GM23338 (cell line): Measurements from ENCODE around the gene MPDU1. TPM values are rescaled to one million over a fixed set of nuclear protein-coding genes. Genes with fewer than 3 reads are reported as not detected.
A peak's percentile ranks its signal among the peaks of the same experiment; 100 is the strongest.

Experiments
- ATAC-seq: fragments of 200-7000 bp; cut with Tn5 transposase; 3 replicates; pipeline ENCODE4 v1.9.1; 2020
- DNase-seq: peaks from one replicate; pipeline ENCODE4 v3.0.0-alpha.2; 2015; ENCODE audit warnings: low spot score
- H2AFZ ChIP-seq: fragments of 200-600 bp; sonication (generic); 2 replicates; pipeline ENCODE4 v1.8.0; 2016; ENCODE audit warnings: antibody characterized with exemption, mild to moderate bottlenecking, moderate library complexity
- H3F3A ChIP-seq: fragments of 200-600 bp; sonication (generic); replicated peaks from 2 replicates; pipeline ENCODE4 v1.8.0; 2017; ENCODE audit warnings: antibody characterized with exemption, mixed run types, low read depth
- H3K27ac ChIP-seq: fragments of 200-600 bp; sonication (generic); 2 replicates; pipeline ENCODE4 v1.6.1; 2016; ENCODE audit warnings: low read depth
- H3K27me3 ChIP-seq: fragments of 200-600 bp; sonication (generic); 2 replicates; pipeline ENCODE4 v1.8.0; 2016; ENCODE audit warnings: mild to moderate bottlenecking, mixed run types, moderate library complexity; ENCODE audit not compliant: insufficient read depth
- H3K36me3 ChIP-seq: fragments of 200-600 bp; sonication (generic); 2 replicates; pipeline ENCODE4 v1.8.0; 2016; ENCODE audit warnings: mild to moderate bottlenecking; ENCODE audit not compliant: insufficient read depth
- H3K4me1 ChIP-seq: fragments of 200-600 bp; sonication (generic); 2 replicates; pipeline ENCODE4 v1.8.0; 2016; ENCODE audit warnings: mild to moderate bottlenecking, moderate library complexity; ENCODE audit not compliant: insufficient read depth
- H3K4me2 ChIP-seq: fragments of 200-600 bp; sonication (generic); 2 replicates; pipeline ENCODE4 v1.7.1; 2017; ENCODE audit warnings: mixed run types
- H3K4me3 ChIP-seq: fragments of 200-600 bp; sonication (generic); 2 replicates; pipeline ENCODE4 v1.6.1; 2016; ENCODE audit warnings: mixed run types
- H3K79me2 ChIP-seq: fragments of 200-600 bp; sonication (generic); replicated peaks from 2 replicates; pipeline ENCODE4 v1.8.0; 2017; ENCODE audit warnings: mild to moderate bottlenecking; ENCODE audit not compliant: insufficient read depth
- H3K9me2 ChIP-seq: fragments of 200-600 bp; sonication (generic); 2 replicates; pipeline ENCODE4 v1.8.0; 2017; ENCODE audit not compliant: insufficient read depth
- H4K20me1 ChIP-seq: fragments of 200-600 bp; sonication (generic); replicated peaks from 2 replicates; pipeline ENCODE4 v1.8.0; 2017; ENCODE audit warnings: mild to moderate bottlenecking; ENCODE audit not compliant: insufficient read depth
- H3K27ac Mint-ChIP-seq: 2 replicates; pipeline ENCODE4 v1.8.0; 2020; ENCODE audit warnings: inconsistent platforms, mild to moderate bottlenecking, moderate library complexity, mixed read lengths
- H3K27me3 Mint-ChIP-seq: 3 replicates; pipeline ENCODE4 v1.8.0; 2022; ENCODE audit warnings: low read depth, mild to moderate bottlenecking, moderate library complexity, mixed read lengths, inconsistent platforms; ENCODE audit not compliant: insufficient read depth, poor library complexity
- H3K36me3 Mint-ChIP-seq: 3 replicates; pipeline ENCODE4 v1.8.0; 2021; ENCODE audit warnings: low read depth, mild to moderate bottlenecking, inconsistent platforms, moderate library complexity, mixed read lengths
- H3K4me1 Mint-ChIP-seq: 3 replicates; pipeline ENCODE4 v1.8.0; 2020; ENCODE audit warnings: mild to moderate bottlenecking, inconsistent platforms, mixed read lengths
- H3K4me3 Mint-ChIP-seq: 3 replicates; pipeline ENCODE4 v1.8.0; 2021; ENCODE audit warnings: moderate library complexity, mild to moderate bottlenecking, inconsistent platforms, mixed read lengths
- H3K9me3 Mint-ChIP-seq: 3 replicates; pipeline ENCODE4 v1.8.0; 2020; ENCODE audit warnings: moderate library complexity, mild to moderate bottlenecking, inconsistent platforms, mixed read lengths
- CREB1 ChIP-seq: fragments of 250-450 bp; sonication (Bioruptor Pico); IDR thresholded peaks from 2 replicates; pipeline ENCODE4 v1.5.0; 2020; ENCODE audit warnings: low read depth, mild to moderate bottlenecking, moderate library complexity
- EZH2 ChIP-seq: fragments of 200-600 bp; sonication (generic); IDR thresholded peaks from one replicate; pipeline ENCODE4 v1.8.0; 2017; ENCODE audit warnings: antibody characterized with exemption, mild to moderate bottlenecking, low read depth; ENCODE audit not compliant: unreplicated experiment
- EZH2phosphoT487 ChIP-seq: fragments of 200-600 bp; sonication (generic); IDR thresholded peaks from one replicate; pipeline ENCODE4 v1.8.1; 2018; ENCODE audit warnings: antibody characterized with exemption; ENCODE audit not compliant: unreplicated experiment
- JUNB ChIP-seq: IDR thresholded peaks from one replicate; pipeline ENCODE4 v1.6.1; 2016; ENCODE audit warnings: antibody characterized with exemption; ENCODE audit not compliant: unreplicated experiment
- POLR2AphosphoS5 ChIP-seq: IDR thresholded peaks from 2 replicates; pipeline ENCODE4 v1.6.1; 2016; ENCODE audit warnings: antibody characterized with exemption, low read depth
- STAT1 ChIP-seq: IDR thresholded peaks from one replicate; pipeline ENCODE4 v1.6.1; 2016; ENCODE audit warnings: antibody characterized with exemption; ENCODE audit not compliant: unreplicated experiment
- ZNF114 ChIP-seq: fragments of 250-450 bp; sonication (Bioruptor Pico); IDR thresholded peaks from 2 replicates; pipeline ENCODE4 v1.5.0; 2020; ENCODE audit warnings: mild to moderate bottlenecking, moderate library complexity
- ZNF331 ChIP-seq: fragments of 250-450 bp; sonication (Bioruptor Pico); IDR thresholded peaks from 2 replicates; pipeline ENCODE4 v1.5.0; 2020; ENCODE audit warnings: low read depth, mild to moderate bottlenecking, moderate library complexity
- polyA plus RNA-seq: library from polyadenylated mRNA; unstranded; fragments of >200 nt; fragmentation: Nextera tagmentation; extraction: Ambion mirVana; gene quantifications from 2 replicates; pipeline ENCODE4 v1.2.1, GENCODE V29; 2016
- total RNA-seq: library from RNA; depleted of rRNA; stranded (reverse); fragments of >200 nt; shearing (Covaris generic); gene quantifications from 2 replicates; pipeline ENCODE4 v1.2.3, GENCODE V29; 2014
- TF ChIP-seq, protein P1 (sequence below): fragments of 250-450 bp; sonication (Bioruptor Pico); IDR thresholded peaks from 2 replicates; pipeline ENCODE4 v1.5.0; 2020; ENCODE audit warnings: mild to moderate bottlenecking, moderate library complexity
- TF ChIP-seq, protein P2 (sequence below): IDR thresholded peaks from 2 replicates; pipeline ENCODE4 v1.6.1; 2016; ENCODE audit warnings: antibody characterized with exemption
- TF ChIP-seq, protein P3 (sequence below), 2 experiments: fragments of 200-600 bp in 1 of 2; sonication (generic) in 1 of 2; conservative IDR thresholded peaks; 2 replicates each; pipeline versions ENCODE4 v1.5.1 to v1.6.1; 2016 to 2017; ENCODE audit warnings: antibody characterized with exemption in 2 of 2, low read depth in 2 of 2, mild to moderate bottlenecking in 2 of 2, moderate library complexity in 1 of 2

Gene MPDU1
- total and polyA plus RNA-seq, 2 experiments from 2014 or later = 65.1 to 216 TPM

DNA sequence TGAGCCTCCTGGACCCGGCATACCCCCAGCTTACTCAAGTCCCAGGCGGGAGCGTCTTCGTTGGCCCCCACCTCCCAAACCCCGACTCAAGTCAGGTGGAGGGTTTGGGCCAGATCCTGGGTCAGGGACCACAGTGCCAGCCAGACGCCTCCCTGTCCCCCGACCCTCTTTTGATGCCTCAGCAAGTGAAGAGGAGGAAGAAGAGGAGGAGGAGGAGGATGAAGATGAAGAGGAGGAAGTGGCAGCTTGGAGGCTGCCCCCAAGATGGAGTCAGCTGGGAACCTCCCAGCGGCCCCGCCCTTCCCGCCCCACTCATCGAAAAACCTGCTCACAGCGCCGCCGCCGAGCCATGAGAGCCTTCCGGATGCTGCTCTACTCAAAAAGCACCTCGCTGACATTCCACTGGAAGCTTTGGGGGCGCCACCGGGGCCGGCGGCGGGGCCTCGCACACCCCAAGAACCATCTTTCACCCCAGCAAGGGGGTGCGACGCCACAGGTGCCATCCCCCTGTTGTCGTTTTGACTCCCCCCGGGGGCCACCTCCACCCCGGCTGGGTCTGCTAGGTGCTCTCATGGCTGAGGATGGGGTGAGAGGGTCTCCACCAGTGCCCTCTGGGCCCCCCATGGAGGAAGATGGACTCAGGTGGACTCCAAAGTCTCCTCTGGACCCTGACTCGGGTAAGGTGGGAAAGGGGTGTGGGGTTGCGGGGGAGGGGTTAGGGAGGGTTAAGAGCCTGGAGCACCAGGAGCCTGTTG, 20.4 kb upstream of the MPDU1 start:
- Mint-ChIP-seq H3K36me3 (peaks cover 49% of the 10 kb centered on the region), H3K9me3 (no peaks in the 10 kb centered on the region; the same call in 2 of the 3 replicates)

DNA sequence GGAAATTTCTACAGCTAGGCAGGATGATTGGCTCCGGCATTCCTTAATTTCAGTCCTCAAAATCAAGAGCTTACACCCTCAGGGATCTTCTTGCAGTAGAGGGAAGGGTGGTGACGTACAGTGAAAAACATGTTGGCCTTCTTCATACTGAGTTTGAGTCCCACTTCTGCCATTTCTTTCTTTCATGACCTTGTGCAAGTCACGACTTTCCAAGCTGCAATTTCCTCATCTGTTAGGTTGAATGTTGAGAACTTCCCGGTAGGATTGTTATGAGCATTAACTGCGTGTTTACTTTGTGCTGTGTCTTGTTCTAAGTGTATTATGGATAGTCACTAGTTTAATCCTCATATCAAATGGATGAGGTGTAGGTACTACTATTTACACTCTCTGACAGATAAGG, 14.1 kb upstream of the MPDU1 start:
- Histone ChIP-seq H3K27me3 (no peaks in the 10 kb centered on the region), H2AFZ (no peak overlapping the region), H3K9me2 (no peaks in the 10 kb centered on the region), H3F3A (peaks cover 30% of the 10 kb centered on the region), H3K4me2 (no peak overlapping the region), H4K20me1 (peaks cover 12% of the 10 kb centered on the region), H3K4me3 (no peak overlapping the region), H3K27ac (no peak overlapping the region), H3K4me1 (peaks cover 13% of the 10 kb centered on the region), H3K79me2 (peaks cover 48% of the 10 kb centered on the region), H3K36me3 (peaks cover 26% of the 10 kb centered on the region)
- Mint-ChIP-seq H3K9me3 (peaks cover 11% of the 10 kb centered on the region; the same call in 2 of the 3 replicates), H3K27me3 (peaks cover 21% of the 10 kb centered on the region), H3K4me1 (peaks cover 19% of the 10 kb centered on the region), H3K27ac (no peak overlapping the region), H3K4me3 (no peak overlapping the region; the same call in 2 of the 3 replicates), H3K36me3 (peaks cover 88% of the 10 kb centered on the region)
- ATAC-seq = no peak
- DNase-seq = no peak
- TF ChIP-seq ZNF114 (CRISPR knock-in tag) (no peak), JUNB (no peak)
- TF ChIP-seq, protein P1, sequence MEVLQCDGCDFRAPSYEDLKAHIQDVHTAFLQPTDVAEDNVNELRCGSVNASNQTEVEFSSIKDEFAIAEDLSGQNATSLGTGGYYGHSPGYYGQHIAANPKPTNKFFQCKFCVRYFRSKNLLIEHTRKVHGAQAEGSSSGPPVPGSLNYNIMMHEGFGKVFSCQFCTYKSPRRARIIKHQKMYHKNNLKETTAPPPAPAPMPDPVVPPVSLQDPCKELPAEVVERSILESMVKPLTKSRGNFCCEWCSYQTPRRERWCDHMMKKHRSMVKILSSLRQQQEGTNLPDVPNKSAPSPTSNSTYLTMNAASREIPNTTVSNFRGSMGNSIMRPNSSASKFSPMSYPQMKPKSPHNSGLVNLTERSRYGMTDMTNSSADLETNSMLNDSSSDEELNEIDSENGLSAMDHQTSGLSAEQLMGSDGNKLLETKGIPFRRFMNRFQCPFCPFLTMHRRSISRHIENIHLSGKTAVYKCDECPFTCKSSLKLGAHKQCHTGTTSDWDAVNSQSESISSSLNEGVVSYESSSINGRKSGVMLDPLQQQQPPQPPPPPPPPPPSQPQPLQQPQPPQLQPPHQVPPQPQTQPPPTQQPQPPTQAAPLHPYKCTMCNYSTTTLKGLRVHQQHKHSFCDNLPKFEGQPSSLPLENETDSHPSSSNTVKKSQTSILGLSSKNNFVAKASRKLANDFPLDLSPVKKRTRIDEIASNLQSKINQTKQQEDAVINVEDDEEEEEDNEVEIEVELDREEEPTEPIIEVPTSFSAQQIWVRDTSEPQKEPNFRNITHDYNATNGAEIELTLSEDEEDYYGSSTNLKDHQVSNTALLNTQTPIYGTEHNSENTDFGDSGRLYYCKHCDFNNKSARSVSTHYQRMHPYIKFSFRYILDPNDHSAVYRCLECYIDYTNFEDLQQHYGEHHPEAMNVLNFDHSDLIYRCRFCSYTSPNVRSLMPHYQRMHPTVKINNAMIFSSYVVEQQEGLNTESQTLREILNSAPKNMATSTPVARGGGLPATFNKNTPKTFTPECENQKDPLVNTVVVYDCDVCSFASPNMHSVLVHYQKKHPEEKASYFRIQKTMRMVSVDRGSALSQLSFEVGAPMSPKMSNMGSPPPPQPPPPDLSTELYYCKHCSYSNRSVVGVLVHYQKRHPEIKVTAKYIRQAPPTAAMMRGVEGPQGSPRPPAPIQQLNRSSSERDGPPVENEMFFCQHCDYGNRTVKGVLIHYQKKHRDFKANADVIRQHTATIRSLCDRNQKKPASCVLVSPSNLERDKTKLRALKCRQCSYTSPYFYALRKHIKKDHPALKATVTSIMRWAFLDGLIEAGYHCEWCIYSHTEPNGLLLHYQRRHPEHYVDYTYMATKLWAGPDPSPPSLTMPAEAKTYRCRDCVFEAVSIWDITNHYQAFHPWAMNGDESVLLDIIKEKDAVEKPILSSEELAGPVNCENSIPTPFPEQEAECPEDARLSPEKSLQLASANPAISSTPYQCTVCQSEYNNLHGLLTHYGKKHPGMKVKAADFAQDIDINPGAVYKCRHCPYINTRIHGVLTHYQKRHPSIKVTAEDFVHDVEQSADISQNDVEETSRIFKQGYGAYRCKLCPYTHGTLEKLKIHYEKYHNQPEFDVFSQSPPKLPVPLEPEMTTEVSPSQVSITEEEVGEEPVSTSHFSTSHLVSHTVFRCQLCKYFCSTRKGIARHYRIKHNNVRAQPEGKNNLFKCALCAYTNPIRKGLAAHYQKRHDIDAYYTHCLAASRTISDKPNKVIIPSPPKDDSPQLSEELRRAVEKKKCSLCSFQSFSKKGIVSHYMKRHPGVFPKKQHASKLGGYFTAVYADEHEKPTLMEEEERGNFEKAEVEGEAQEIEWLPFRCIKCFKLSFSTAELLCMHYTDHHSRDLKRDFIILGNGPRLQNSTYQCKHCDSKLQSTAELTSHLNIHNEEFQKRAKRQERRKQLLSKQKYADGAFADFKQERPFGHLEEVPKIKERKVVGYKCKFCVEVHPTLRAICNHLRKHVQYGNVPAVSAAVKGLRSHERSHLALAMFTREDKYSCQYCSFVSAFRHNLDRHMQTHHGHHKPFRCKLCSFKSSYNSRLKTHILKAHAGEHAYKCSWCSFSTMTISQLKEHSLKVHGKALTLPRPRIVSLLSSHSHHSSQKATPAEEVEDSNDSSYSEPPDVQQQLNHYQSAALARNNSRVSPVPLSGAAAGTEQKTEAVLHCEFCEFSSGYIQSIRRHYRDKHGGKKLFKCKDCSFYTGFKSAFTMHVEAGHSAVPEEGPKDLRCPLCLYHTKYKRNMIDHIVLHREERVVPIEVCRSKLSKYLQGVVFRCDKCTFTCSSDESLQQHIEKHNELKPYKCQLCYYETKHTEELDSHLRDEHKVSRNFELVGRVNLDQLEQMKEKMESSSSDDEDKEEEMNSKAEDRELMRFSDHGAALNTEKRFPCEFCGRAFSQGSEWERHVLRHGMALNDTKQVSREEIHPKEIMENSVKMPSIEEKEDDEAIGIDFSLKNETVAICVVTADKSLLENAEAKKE = no peak
- TF ChIP-seq, protein P2, sequence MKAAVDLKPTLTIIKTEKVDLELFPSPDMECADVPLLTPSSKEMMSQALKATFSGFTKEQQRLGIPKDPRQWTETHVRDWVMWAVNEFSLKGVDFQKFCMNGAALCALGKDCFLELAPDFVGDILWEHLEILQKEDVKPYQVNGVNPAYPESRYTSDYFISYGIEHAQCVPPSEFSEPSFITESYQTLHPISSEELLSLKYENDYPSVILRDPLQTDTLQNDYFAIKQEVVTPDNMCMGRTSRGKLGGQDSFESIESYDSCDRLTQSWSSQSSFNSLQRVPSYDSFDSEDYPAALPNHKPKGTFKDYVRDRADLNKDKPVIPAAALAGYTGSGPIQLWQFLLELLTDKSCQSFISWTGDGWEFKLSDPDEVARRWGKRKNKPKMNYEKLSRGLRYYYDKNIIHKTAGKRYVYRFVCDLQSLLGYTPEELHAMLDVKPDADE = no peak

More for the DNA sequence above, 20.4 kb upstream of the MPDU1 start:
- peak; percentile 29 for DNase-seq
- Histone ChIP-seq H2AFZ (no peak overlapping the region), H3K79me2 (peaks cover 44% of the 10 kb centered on the region), H4K20me1 (peaks cover 10% of the 10 kb centered on the region), H3K9me2 (no peaks in the 10 kb centered on the region), H3K27ac (no peak overlapping the region), H3F3A (peaks cover 26% of the 10 kb centered on the region), H3K4me2 (peak overlapping the region; percentile 99), H3K4me3 (peak overlapping the region; percentile 96), H3K4me1 (peaks cover 33% of the 10 kb centered on the region), H3K27me3 (no peaks in the 10 kb centered on the region), H3K36me3 (peaks cover 23% of the 10 kb centered on the region; the same call in 1 of the 2 replicates)
- Mint-ChIP-seq H3K4me3 (peak overlapping the region; percentile 93), H3K27me3 (peaks cover 21% of the 10 kb centered on the region), H3K4me1 (peaks cover 33% of the 10 kb centered on the region), H3K27ac (no peak overlapping the region)
- no peak for ATAC-seq
- TF ChIP-seq JUNB (no peak), ZNF331 (CRISPR knock-in tag) (no peak), STAT1 (no peak), ZNF114 (CRISPR knock-in tag) (no peak), EZH2 (no peak), POLR2AphosphoS5 (no peak), CREB1 (CRISPR knock-in tag) (no peak), EZH2phosphoT487 (no peak)
- TF ChIP-seq, protein P3, sequence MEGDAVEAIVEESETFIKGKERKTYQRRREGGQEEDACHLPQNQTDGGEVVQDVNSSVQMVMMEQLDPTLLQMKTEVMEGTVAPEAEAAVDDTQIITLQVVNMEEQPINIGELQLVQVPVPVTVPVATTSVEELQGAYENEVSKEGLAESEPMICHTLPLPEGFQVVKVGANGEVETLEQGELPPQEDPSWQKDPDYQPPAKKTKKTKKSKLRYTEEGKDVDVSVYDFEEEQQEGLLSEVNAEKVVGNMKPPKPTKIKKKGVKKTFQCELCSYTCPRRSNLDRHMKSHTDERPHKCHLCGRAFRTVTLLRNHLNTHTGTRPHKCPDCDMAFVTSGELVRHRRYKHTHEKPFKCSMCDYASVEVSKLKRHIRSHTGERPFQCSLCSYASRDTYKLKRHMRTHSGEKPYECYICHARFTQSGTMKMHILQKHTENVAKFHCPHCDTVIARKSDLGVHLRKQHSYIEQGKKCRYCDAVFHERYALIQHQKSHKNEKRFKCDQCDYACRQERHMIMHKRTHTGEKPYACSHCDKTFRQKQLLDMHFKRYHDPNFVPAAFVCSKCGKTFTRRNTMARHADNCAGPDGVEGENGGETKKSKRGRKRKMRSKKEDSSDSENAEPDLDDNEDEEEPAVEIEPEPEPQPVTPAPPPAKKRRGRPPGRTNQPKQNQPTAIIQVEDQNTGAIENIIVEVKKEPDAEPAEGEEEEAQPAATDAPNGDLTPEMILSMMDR (conservative IDR thresholded peaks at IDR 0.05; ENCODE audit: low read depth in 2 of 2) = no peak
- TF ChIP-seq, protein P2 = no peak
